Measurements from ENCODE around the gene RCSD1. TPM values are rescaled to one million over a fixed set of nuclear protein-coding genes. Genes with fewer than 3 reads are reported as not detected.

The RCSD1 gene
- total and polyA plus RNA-seq, 2 experiments from 2014 or later: 0.77 to 0.80 TPM

- H3K9me2 ChIP-seq (replicated peaks; ENCODE audit: insufficient read depth): no peaks in the 10 kb centered on the region
- no peaks in the 10 kb centered on the region for H3K36me3 ChIP-seq (replicated peaks; ENCODE audit: insufficient read depth, low read depth)
- peaks cover 46% of the 10 kb centered on the region for H3K79me2 ChIP-seq
- H4K20me1 ChIP-seq (ENCODE audit: insufficient read depth, poor library complexity, severe bottlenecking): peaks cover 39% of the 10 kb centered on the region
- H3K9me3 ChIP-seq (ENCODE audit: low read depth): no peaks in the 10 kb centered on the region
- peak; percentile 95 for DNase-seq (ENCODE audit: low spot score)
- peaks cover 36% of the 10 kb centered on the region for H3K4me1 ChIP-seq (ENCODE audit: insufficient read depth)
- H3K27ac ChIP-seq: peak within 1 kb of the TSS; percentile 97
- no peaks in the 10 kb centered on the region for H3K27me3 ChIP-seq
- WGBS (ENCODE audit: low lambda C conversion rate, missing lambda C conversion rate): 1% methylated on average over 47 of the region's 52 CpGs
- H3K4me2 ChIP-seq: peak within 1 kb of the TSS; percentile 93
- TF ChIP-seq EZH2 (IDR thresholded peaks at IDR 0.05; ENCODE audit: borderline replicate concordance) (no peak), CTCF (IDR thresholded peaks at IDR 0.05; ENCODE audit: poor library complexity) (peak; percentile 0)
- peak within 1 kb of the TSS; percentile 95 for H2AFZ ChIP-seq
- H3K4me3 ChIP-seq: peak within 1 kb of the TSS; percentile 94
These were observed 91.7 kb downstream of the RCSD1 start, which contains the start of gene MPZL1 for GRCh38 chr1:167721617-167722151. Gene MPZL1 (plus strand): TSS chr1:167721982. CDS start chr1:167722152, 170 bp downstream.

- peaks cover 45% of the 10 kb centered on the region for H4K20me1 ChIP-seq (ENCODE audit: insufficient read depth, poor library complexity, severe bottlenecking)
- TF ChIP-seq EZH2phosphoT487 (IDR thresholded peaks at IDR 0.05; ENCODE audit: low read depth, severe bottlenecking, unreplicated experiment): no peak
- no peak for TF ChIP-seq CTCF (IDR thresholded peaks at IDR 0.05; ENCODE audit: poor library complexity)
- H2AFZ ChIP-seq: peak overlapping the region; percentile 83
- H3K4me3 ChIP-seq: peak overlapping the region; percentile 94
- 1% methylated on average over 44 of the region's 52 CpGs for WGBS (ENCODE audit: low lambda C conversion rate, missing lambda C conversion rate)
- no peaks in the 10 kb centered on the region for H3K27me3 ChIP-seq
- no peaks in the 10 kb centered on the region for H3K9me2 ChIP-seq (replicated peaks; ENCODE audit: insufficient read depth)
- peak; percentile 70 for DNase-seq (ENCODE audit: low spot score)
- H3K79me2 ChIP-seq: peaks cover 52% of the 10 kb centered on the region
- peak overlapping the region; percentile 97 for H3K27ac ChIP-seq
- H3K36me3 ChIP-seq (replicated peaks; ENCODE audit: insufficient read depth, low read depth): no peaks in the 10 kb centered on the region
- peak overlapping the region; percentile 93 for H3K4me2 ChIP-seq
- no peaks in the 10 kb centered on the region for H3K9me3 ChIP-seq (ENCODE audit: low read depth)
- H3K4me1 ChIP-seq (ENCODE audit: insufficient read depth): peaks cover 38% of the 10 kb centered on the region
These were observed 92.3 kb downstream of the RCSD1 start for GRCh38 chr1:167722152-167722869.

GRCh38 chr1:167722870-167723251 is 92.8 kb downstream of the RCSD1 start:
- TF ChIP-seq EZH2phosphoT487 (IDR thresholded peaks at IDR 0.05; ENCODE audit: low read depth, severe bottlenecking, unreplicated experiment) (no peak), CTCF (IDR thresholded peaks at IDR 0.05; ENCODE audit: poor library complexity) (no peak), EZH2 (IDR thresholded peaks at IDR 0.05; ENCODE audit: borderline replicate concordance) (no peak)
- Histone ChIP-seq H3K9me3 (ENCODE audit: low read depth) (no peaks in the 10 kb centered on the region), H3K4me2 (peak overlapping the region; percentile 93), H3K27me3 (no peaks in the 10 kb centered on the region), H3K27ac (peak overlapping the region; percentile 97), H3K9me2 (replicated peaks; ENCODE audit: insufficient read depth) (no peaks in the 10 kb centered on the region), H3K4me1 (ENCODE audit: insufficient read depth) (peaks cover 39% of the 10 kb centered on the region), H2AFZ (peak overlapping the region; percentile 83), H3K36me3 (replicated peaks; ENCODE audit: insufficient read depth, low read depth) (no peaks in the 10 kb centered on the region), H3K4me3 (peak overlapping the region; percentile 94), H4K20me1 (ENCODE audit: insufficient read depth, poor library complexity, severe bottlenecking) (peaks cover 50% of the 10 kb centered on the region), H3K79me2 (peaks cover 58% of the 10 kb centered on the region)
- 4% methylated on average over 4 of the region's 4 CpGs for WGBS (ENCODE audit: low lambda C conversion rate, missing lambda C conversion rate)
- DNase-seq (ENCODE audit: low spot score): no peak

Data from hepatocyte (in vitro differentiated cells).